ENCODE data around the gene GCNT1. TPM values are rescaled to one million over a fixed set of nuclear protein-coding genes. Genes with fewer than 3 reads are reported as not detected.
"Not testable (repeated sequence)": the region's sequence is repeated elsewhere in the genome, so short reads cannot be mapped to it uniquely, and the experiment has no call there.

The GCNT1 gene
- total RNA-seq, 2 experiments from 2014 or later: 4.2 to 4.6 TPM

GRCh38 chr9:76493496-76493895, 34.5 kb downstream of the GCNT1 start:
- DNase-seq; H3K36me3 Mint-ChIP-seq (ENCODE audit: low read depth); H3K9me3 Mint-ChIP-seq (ENCODE audit: low read depth); H3K27me3 Mint-ChIP-seq; ATAC-seq; POLR2A ChIA-PET; H3K4me1 Mint-ChIP-seq; intact Hi-C loops (cut with DNase I, micrococcal nuclease); H3K4me3 Mint-ChIP-seq; H3K27ac Mint-ChIP-seq; CTCF ChIA-PET: not testable (repeated sequence)

DNA sequence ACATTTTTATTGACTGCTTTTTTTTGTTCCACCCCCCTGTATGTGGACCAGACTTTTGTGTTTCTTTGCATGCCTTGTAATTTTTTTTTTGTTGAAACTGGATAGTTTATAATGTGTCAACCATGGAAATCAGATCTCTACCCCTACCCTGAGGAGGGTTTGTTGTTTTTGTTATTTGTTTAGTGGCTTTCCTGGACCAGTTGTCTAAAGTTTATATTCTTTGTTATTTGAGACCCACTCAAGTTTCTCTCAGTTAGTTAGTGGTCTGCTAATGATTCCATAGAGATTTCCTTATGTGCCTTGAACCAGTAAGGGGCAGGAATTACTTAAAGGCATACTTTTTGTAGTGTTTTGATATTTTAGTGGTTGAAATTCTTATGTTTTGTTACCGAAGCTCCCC, 41.1 kb downstream of the GCNT1 start:
- Mint-ChIP-seq H3K4me3 (no peak overlapping the region), H3K9me3 (ENCODE audit: low read depth) (peaks cover 2% of the 10 kb centered on the region), H3K27me3 (no peaks in the 10 kb centered on the region), H3K36me3 (ENCODE audit: low read depth) (peaks cover 19% of the 10 kb centered on the region), H3K4me1 (no peaks in the 10 kb centered on the region), H3K27ac (no peak overlapping the region)
- ATAC-seq (no peak), DNase-seq (no peak)
- intact Hi-C loops (cut with DNase I, micrococcal nuclease): no loop called here
- POLR2A ChIA-PET: no interaction called here
- CTCF ChIA-PET: interaction anchor here (1.0 kb wide), 1 partner anchor 156 kb away, joined by 3 read pairs; no protein-coding TSS in a partner anchor

GRCh38 chr9:76502746-76503145, 43.8 kb downstream of the GCNT1 start:
- no peaks in the 10 kb centered on the region for H3K9me3 Mint-ChIP-seq (ENCODE audit: low read depth)
- H3K27ac Mint-ChIP-seq: no peak overlapping the region
- ATAC-seq (no peak), DNase-seq (no peak)
- H3K36me3 Mint-ChIP-seq (ENCODE audit: low read depth): peaks cover 17% of the 10 kb centered on the region
- CTCF ChIA-PET: no interaction called here
- H3K27me3 Mint-ChIP-seq: no peaks in the 10 kb centered on the region
- intact Hi-C loops (cut with DNase I, micrococcal nuclease): no loop called here
- POLR2A ChIA-PET: no interaction called here
- H3K4me1 Mint-ChIP-seq: no peaks in the 10 kb centered on the region
- H3K4me3 Mint-ChIP-seq: no peak overlapping the region

DNA sequence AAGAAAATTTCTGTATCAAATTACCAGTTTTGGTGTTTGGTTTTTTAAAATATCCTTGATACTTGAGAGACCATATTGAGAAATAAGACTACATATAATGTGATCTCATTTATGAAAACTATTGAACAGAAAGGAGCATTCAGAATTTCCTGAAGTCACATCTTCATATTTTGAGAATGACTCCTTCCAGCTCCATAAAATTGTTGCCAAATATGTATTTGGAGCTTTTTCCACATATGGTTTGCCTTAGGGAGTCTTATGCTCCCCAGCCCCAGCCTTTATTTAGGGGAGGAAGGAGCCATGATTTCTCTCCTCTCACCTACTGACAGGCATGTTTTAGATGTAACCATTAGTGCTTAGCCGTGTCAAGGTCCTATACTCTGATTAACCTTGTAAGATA, 51.1 kb downstream of the GCNT1 start:
- Mint-ChIP-seq H3K9me3 (ENCODE audit: low read depth) (peaks cover 2% of the 10 kb centered on the region), H3K4me1 (no peaks in the 10 kb centered on the region), H3K36me3 (ENCODE audit: low read depth) (no peaks in the 10 kb centered on the region), H3K27me3 (peaks cover 2% of the 10 kb centered on the region), H3K4me3 (no peak overlapping the region), H3K27ac (no peak overlapping the region)
- DNase-seq: no peak
- intact Hi-C loops (cut with DNase I, micrococcal nuclease): no loop called here
- ChIA-PET CTCF (no interaction called here), POLR2A (no interaction called here)
- ATAC-seq: no peak

DNA sequence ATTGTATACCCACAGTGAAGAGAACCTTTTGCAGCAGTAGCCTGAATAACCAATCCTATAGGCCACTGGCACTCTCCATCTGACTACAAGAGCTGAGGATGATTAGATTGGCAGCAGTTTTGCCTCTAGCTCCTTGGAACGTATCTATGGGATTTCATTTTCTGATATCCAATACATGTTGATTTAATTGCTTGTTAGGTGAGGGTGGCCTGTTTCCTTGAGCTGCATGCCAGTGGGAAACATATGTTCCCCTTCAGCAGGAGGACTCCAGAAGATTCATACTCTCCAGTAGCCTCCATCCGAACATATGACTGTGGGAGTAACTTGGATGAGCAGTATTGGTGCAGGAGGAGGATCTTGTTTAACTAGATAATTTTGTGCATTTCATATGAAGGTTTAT, 51.5 kb downstream of the GCNT1 start:
- ATAC-seq (no peak), DNase-seq (no peak)
- ChIA-PET POLR2A (no interaction called here), CTCF (interaction anchor here (0.6 kb wide), 1 partner anchor 90 kb away, joined by 3 read pairs; no protein-coding TSS in a partner anchor)
- intact Hi-C loops (cut with DNase I, micrococcal nuclease): no loop called here
- H3K4me3 Mint-ChIP-seq: no peak overlapping the region
- no peaks in the 10 kb centered on the region for H3K4me1 Mint-ChIP-seq
- peaks cover 2% of the 10 kb centered on the region for H3K9me3 Mint-ChIP-seq (ENCODE audit: low read depth)
- no peaks in the 10 kb centered on the region for H3K36me3 Mint-ChIP-seq (ENCODE audit: low read depth)
- H3K27ac Mint-ChIP-seq: no peak overlapping the region
- H3K27me3 Mint-ChIP-seq: peaks cover 2% of the 10 kb centered on the region

GRCh38 chr9:76512826-76513225, 53.8 kb downstream of the GCNT1 start:
- intact Hi-C loops (cut with DNase I, micrococcal nuclease): no loop called here
- Mint-ChIP-seq H3K27me3 (peaks cover 4% of the 10 kb centered on the region), H3K27ac (no peak overlapping the region)

DNA sequence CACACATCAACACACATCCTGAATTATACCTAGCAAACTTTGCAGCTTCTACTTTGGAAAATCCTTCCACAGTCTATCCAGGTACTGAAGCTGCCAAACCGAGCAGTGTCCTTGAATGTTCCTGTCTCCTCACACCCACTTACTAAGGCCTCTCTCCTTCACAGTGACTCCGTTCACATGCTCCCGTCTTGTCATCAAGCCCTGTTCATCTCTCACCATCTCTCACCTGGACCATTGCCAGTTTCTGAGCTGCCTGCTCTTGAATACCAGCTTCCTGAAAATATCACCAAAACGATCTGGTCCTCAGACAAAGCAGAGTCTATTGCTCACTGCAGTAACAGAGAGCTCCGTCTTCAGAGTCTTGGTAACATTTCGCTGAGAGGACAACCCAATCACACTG, 57.4 kb downstream of the GCNT1 start:
- H3K9me3 Mint-ChIP-seq (ENCODE audit: low read depth): peaks cover 2% of the 10 kb centered on the region
- intact Hi-C loops (cut with DNase I, micrococcal nuclease): loop anchor here in 1 of 2 experiments (5.0 kb wide), 1 partner anchor 114 kb away; no protein-coding TSS in a partner anchor
- H3K4me3 Mint-ChIP-seq: no peak overlapping the region
- H3K4me1 Mint-ChIP-seq: peaks cover 6% of the 10 kb centered on the region
- CTCF ChIA-PET: interaction anchor here (0.6 kb wide), 1 partner anchor 1920 kb away, joined by 4 read pairs; no protein-coding TSS in a partner anchor
- POLR2A ChIA-PET: no interaction called here
- no peak overlapping the region for H3K27ac Mint-ChIP-seq
- peaks cover 4% of the 10 kb centered on the region for H3K27me3 Mint-ChIP-seq
- peak; percentile 16 for ATAC-seq
- no peaks in the 10 kb centered on the region for H3K36me3 Mint-ChIP-seq (ENCODE audit: low read depth)
- DNase-seq: peak; percentile 16

More at GRCh38 chr9:76512826-76513225, 53.8 kb downstream of the GCNT1 start:
- DNase-seq (no peak), ATAC-seq (no peak)
- peaks cover 2% of the 10 kb centered on the region for H3K9me3 Mint-ChIP-seq (ENCODE audit: low read depth)
- ChIA-PET POLR2A (no interaction called here), CTCF (interaction anchor here (0.8 kb wide), 1 partner anchor 17 kb away, joined by 3 read pairs; no protein-coding TSS in a partner anchor)
- H3K36me3 Mint-ChIP-seq (ENCODE audit: low read depth): no peaks in the 10 kb centered on the region
- H3K4me1 Mint-ChIP-seq: peaks cover 6% of the 10 kb centered on the region
- H3K4me3 Mint-ChIP-seq: no peak overlapping the region

DNA sequence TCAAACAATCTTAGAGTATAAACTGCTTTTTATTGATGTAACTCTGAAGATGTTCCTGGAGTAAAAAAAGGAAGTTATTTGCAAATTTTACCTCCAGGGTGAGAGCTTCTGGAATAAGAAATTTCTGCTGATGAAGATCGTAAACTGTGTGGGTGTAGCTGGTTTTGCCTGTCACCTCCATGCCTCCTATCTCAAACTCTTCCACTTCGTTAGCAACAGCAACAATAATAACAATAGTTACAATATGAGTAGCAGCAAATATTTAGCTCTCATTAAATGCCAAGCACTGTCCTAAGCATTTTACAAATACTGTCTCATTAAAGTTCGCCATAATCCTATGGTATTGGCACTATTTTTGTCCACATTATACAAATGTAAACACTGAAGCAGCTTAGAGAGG, 57.9 kb downstream of the GCNT1 start:
- intact Hi-C loops (cut with DNase I, micrococcal nuclease): loop anchor here in 1 of 2 experiments (5.0 kb wide), 1 partner anchor 115 kb away; no protein-coding TSS in a partner anchor
- Mint-ChIP-seq H3K27me3 (peaks cover 4% of the 10 kb centered on the region), H3K27ac (no peak overlapping the region), H3K36me3 (ENCODE audit: low read depth) (no peaks in the 10 kb centered on the region), H3K4me3 (no peak overlapping the region), H3K9me3 (ENCODE audit: low read depth) (peaks cover 2% of the 10 kb centered on the region), H3K4me1 (peaks cover 6% of the 10 kb centered on the region)
- ChIA-PET POLR2A (no interaction called here), CTCF (no interaction called here)
- ATAC-seq (peak; percentile 30), DNase-seq (no peak)

- Mint-ChIP-seq H3K36me3 (ENCODE audit: low read depth) (no peaks in the 10 kb centered on the region), H3K27ac (no peak overlapping the region), H3K9me3 (ENCODE audit: low read depth) (no peaks in the 10 kb centered on the region), H3K4me3 (no peak overlapping the region), H3K27me3 (peaks cover 3% of the 10 kb centered on the region), H3K4me1 (peaks cover 6% of the 10 kb centered on the region)
- ChIA-PET POLR2A (no interaction called here), CTCF (no interaction called here)
- ATAC-seq: no peak
- intact Hi-C loops (cut with DNase I, micrococcal nuclease): loop anchor here in 1 of 2 experiments (5.0 kb wide), 1 partner anchor 117 kb away; no protein-coding TSS in a partner anchor
- no peak for DNase-seq
Observed at GRCh38 chr9:76519075-76519835, 60.3 kb downstream of the GCNT1 start.

DNA sequence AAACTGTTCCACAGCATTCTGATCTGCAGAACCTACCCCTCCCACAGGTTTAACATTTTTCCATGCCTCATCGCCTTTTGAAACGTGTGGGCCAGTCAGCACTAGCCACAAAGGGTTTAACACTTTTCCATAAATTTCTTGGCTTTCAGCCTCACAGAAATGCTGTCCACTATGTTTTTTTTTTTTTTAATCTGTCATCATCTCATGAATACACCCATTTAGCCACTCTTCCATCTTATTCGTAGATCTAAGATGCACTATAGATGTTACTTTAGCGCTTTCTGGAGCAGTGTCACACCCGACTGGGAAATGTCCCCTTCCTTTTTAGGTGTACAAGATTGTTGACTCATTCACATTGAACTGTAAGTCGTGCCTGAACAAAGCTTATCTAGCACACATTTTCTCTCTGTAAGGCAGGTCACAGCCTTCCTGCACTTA, 62.3 kb downstream of the GCNT1 start:
- ChIA-PET CTCF (no interaction called here), POLR2A (no interaction called here)
- intact Hi-C loops (cut with DNase I, micrococcal nuclease): no loop called here
- no peak overlapping the region for H3K4me3 Mint-ChIP-seq
- peaks cover 3% of the 10 kb centered on the region for H3K27me3 Mint-ChIP-seq
- no peak overlapping the region for H3K27ac Mint-ChIP-seq
- H3K4me1 Mint-ChIP-seq: peaks cover 6% of the 10 kb centered on the region
- H3K9me3 Mint-ChIP-seq (ENCODE audit: low read depth): no peaks in the 10 kb centered on the region
- ATAC-seq: no peak
- no peak for DNase-seq
- no peaks in the 10 kb centered on the region for H3K36me3 Mint-ChIP-seq (ENCODE audit: low read depth)

DNA sequence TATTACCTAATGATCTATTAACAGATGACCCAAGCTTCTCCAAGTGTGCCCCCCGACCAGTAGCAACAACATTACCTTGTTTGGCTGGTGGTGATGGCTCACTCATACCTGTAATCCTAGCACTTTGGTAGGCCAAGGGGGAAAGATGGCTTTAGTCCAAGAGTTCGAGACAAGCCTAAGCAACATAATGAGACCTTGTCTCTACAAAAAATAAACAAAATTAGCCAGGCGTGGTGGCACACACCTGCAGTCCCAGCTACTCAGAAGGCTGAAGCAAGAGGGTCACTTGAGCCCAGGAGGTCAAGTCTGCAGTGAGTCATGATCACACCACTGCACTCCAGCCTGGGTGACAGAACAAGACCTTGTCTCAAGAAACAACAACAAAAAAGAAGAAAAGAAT, 62.9 kb downstream of the GCNT1 start:
- CTCF ChIA-PET: no interaction called here
- H3K4me3 Mint-ChIP-seq: no peak overlapping the region
- H3K36me3 Mint-ChIP-seq (ENCODE audit: low read depth): no peaks in the 10 kb centered on the region
- H3K4me1 Mint-ChIP-seq: peaks cover 1% of the 10 kb centered on the region
- H3K27ac Mint-ChIP-seq: no peak overlapping the region
- intact Hi-C loops (cut with DNase I, micrococcal nuclease): no loop called here
- POLR2A ChIA-PET: no interaction called here
- no peak for DNase-seq
- no peak for ATAC-seq
- H3K9me3 Mint-ChIP-seq (ENCODE audit: low read depth): no peaks in the 10 kb centered on the region
- H3K27me3 Mint-ChIP-seq: peaks cover 2% of the 10 kb centered on the region

DNA sequence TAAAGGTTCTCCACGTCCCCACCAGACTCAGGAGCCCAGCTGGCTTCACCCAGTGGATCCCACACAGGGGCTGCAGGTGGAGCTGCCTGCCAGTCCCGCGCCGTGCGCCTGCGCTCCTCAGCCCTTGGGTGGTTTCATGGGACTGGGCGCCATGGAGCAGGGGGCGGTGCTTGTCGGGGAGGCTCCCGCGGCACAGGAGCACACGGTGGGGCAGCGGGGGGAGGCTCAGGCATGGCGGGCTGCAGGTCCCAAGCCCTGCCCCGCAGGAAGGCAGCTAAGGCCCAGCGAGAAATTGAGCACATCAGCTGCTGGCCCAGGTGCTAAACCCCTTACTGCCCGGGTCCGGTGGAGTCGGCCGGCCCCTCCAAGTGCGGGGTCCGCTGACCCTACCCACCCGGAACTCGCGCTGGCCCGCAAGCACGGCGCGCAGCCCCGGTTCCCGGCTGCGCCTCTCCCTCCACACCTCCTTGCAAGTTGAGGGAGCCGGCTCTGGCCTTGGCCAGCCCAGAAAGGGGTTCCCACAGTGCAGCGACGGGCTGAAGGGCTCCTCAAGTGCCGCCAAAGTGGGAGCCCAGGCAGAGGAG, 64.7 kb downstream of the GCNT1 start:
- H3K9me3 Mint-ChIP-seq (ENCODE audit: low read depth); H3K27me3 Mint-ChIP-seq; H3K27ac Mint-ChIP-seq; intact Hi-C loops (cut with DNase I, micrococcal nuclease); H3K36me3 Mint-ChIP-seq (ENCODE audit: low read depth); H3K4me1 Mint-ChIP-seq; H3K4me3 Mint-ChIP-seq; CTCF ChIA-PET; DNase-seq; ATAC-seq; POLR2A ChIA-PET: not testable (repeated sequence)
